BLaER1 treated with 17β-estradiol and CSF1 and Interleukin-3, amounts not matched to agents 10 nM and 100 nM (cell line): Measurements from ENCODE around the gene PPFIA2.
A peak's percentile ranks its signal among the peaks of the same experiment; 100 is the strongest.

ENCODE experiments used
- H3K27ac ChIP-seq, 11 experiments: shearing (Covaris generic); formaldehyde crosslinking; 2 replicates each; pipeline ENCODE4 v1.8.1; 2022
- H3K27me3 ChIP-seq, 11 experiments: shearing (Covaris generic); formaldehyde crosslinking; 2 replicates each; pipeline ENCODE4 v1.8.1; 2022
- H3K36me3 ChIP-seq, 11 experiments: shearing (Covaris generic); formaldehyde crosslinking; 2 replicates each; pipeline ENCODE4 v1.8.1; 2022
- H3K4me1 ChIP-seq, 10 experiments: shearing (Covaris generic); formaldehyde crosslinking; 2 replicates each; pipeline ENCODE4 v1.8.1; 2022
- H3K4me2 ChIP-seq, 11 experiments: shearing (Covaris generic); formaldehyde crosslinking; 2 replicates each; pipeline ENCODE4 v1.8.1; 2022
- H3K4me3 ChIP-seq, 10 experiments: shearing (Covaris generic); formaldehyde crosslinking; 2 replicates each; pipeline ENCODE4 v1.8.1; 2022
- H3K9ac ChIP-seq, 11 experiments: shearing (Covaris generic); formaldehyde crosslinking; 2 replicates each; pipeline ENCODE4 v1.8.1; 2022
- H3K9me3 ChIP-seq, 11 experiments: shearing (Covaris generic); formaldehyde crosslinking; replicated peaks in 1 of 11; 2 replicates each; pipeline ENCODE4 v1.8.1; 2022
- H4K20me1 ChIP-seq, 11 experiments: shearing (Covaris generic); formaldehyde crosslinking; 2 replicates each; pipeline ENCODE4 v1.8.1; 2022
- Cebpa-rat ChIP-seq, 11 experiments: shearing (Covaris generic); IDR thresholded peaks; 2 replicates each; pipeline ENCODE4 v1.8.1; 2022

Gene PPFIA2

GRCh38 chr12:81585787-81586186 lies 173.4 kb downstream of the PPFIA2 start:
- no peaks in the 10 kb centered on the region for H3K4me1 ChIP-seq
- TF ChIP-seq Cebpa-rat (IDR thresholded peaks at IDR 0.05) = no peak
- peaks cover 4 to 12% (median 5%) of the 10 kb centered on the region in 11 experiments; a peak in 20 of 22 replicates for H3K9me3 ChIP-seq
- no peak overlapping the region for H3K4me2 ChIP-seq
- no peaks in the 10 kb centered on the region for H3K27me3 ChIP-seq
- no peak overlapping the region for H3K9ac ChIP-seq
- no peaks in the 10 kb centered on the region for H3K36me3 ChIP-seq
- no peaks in the 10 kb centered on the region for H4K20me1 ChIP-seq
- H3K27ac ChIP-seq = no peak overlapping the region
- no peak overlapping the region for H3K4me3 ChIP-seq

GRCh38 chr12:81573228-81573627 lies 185.9 kb downstream of the PPFIA2 start:
- Histone ChIP-seq H3K27me3 (no peaks in the 10 kb centered on the region), H4K20me1 (no peaks in the 10 kb centered on the region), H3K4me1 (no peaks in the 10 kb centered on the region), H3K4me3 (no peak overlapping the region), H3K9ac (no peak overlapping the region), H3K4me2 (no peak overlapping the region), H3K36me3 (no peaks in the 10 kb centered on the region), H3K27ac (no peak overlapping the region), H3K9me3 (no peaks in the 10 kb centered on the region)
- no peak for TF ChIP-seq Cebpa-rat (IDR thresholded peaks at IDR 0.05)

DNA sequence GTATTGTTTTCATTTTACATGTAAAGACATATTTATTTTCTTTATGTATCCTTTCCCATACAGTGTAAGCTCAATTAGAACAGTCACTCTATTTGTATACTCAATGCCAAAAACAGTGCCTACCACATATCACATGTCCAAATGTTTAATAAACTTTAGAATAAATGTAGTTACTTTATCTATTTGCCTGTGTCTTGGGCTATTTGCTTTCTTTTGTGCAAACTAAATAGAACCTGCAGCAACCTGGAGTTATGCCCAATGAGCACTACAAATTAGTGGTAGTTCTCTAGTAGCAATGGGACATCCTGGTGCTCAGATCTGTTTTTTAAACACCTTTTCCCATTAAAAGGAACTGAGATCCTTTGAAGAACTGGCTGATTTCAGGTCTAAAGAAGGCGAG lies 186.7 kb downstream of the PPFIA2 start:
- no peaks in the 10 kb centered on the region for H3K27me3 ChIP-seq
- H3K27ac ChIP-seq = no peak overlapping the region
- no peaks in the 10 kb centered on the region for H3K4me1 ChIP-seq
- H4K20me1 ChIP-seq = no peaks in the 10 kb centered on the region
- no peak for TF ChIP-seq Cebpa-rat (IDR thresholded peaks at IDR 0.05)
- no peak overlapping the region for H3K4me2 ChIP-seq
- no peaks in the 10 kb centered on the region for H3K36me3 ChIP-seq
- no peak overlapping the region for H3K9ac ChIP-seq
- H3K9me3 ChIP-seq = no peaks in the 10 kb centered on the region
- no peak overlapping the region for H3K4me3 ChIP-seq

DNA sequence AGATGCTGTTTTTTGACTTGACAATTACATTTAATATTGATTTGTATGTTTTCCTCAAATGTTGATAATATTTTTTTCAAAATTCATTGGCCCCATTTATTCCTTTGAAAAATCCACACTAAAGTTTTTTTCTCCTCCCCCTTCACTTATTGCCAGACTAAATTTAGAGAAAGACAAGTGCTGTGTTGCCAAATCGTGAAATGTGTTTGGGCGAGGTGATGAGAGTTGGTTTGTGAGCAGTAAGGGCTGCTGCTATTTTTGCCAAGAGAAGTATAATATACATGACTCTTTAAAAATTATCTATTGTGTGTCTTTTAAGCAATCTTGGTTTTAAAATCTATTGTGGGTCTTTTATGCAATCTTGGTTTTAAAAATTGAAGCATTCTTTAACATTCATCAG lies 188.9 kb downstream of the PPFIA2 start:
- Histone ChIP-seq H3K9me3 (peaks cover 0 to 2% (median 0%) of the 10 kb centered on the region in 11 experiments; a peak in 1 of 22 replicates), H3K36me3 (no peaks in the 10 kb centered on the region)

DNA sequence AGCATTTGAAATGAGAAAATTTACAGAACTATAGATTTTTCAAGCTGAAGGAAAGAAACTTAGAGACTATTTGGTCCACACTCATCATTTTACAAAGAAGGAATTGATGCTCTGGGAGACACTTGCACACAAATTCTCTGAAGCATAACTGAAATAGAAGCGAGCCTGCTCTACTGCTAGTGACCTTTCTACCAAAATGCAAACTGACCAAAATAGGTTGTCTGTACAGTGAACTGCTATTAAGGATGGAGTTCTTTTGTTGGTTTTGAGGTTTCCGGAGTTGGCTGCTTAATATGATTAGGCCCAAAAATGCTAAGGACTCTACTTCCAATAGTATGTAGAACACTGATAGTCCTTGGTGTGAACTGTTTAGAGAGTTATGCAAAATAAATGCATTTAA lies 194.9 kb downstream of the PPFIA2 start:
- H4K20me1 ChIP-seq = no peaks in the 10 kb centered on the region
- no peak for TF ChIP-seq Cebpa-rat (IDR thresholded peaks at IDR 0.05)
- no peaks in the 10 kb centered on the region for H3K4me1 ChIP-seq

More for the DNA sequence above, 188.9 kb downstream of the PPFIA2 start:
- no peaks in the 10 kb centered on the region for H3K27me3 ChIP-seq
- no peak overlapping the region for H3K27ac ChIP-seq
- H3K4me3 ChIP-seq = no peak overlapping the region
- no peaks in the 10 kb centered on the region for H4K20me1 ChIP-seq
- no peak overlapping the region for H3K9ac ChIP-seq
- H3K4me2 ChIP-seq = no peak overlapping the region
- H3K4me1 ChIP-seq = no peaks in the 10 kb centered on the region
- no peak for TF ChIP-seq Cebpa-rat (IDR thresholded peaks at IDR 0.05)

DNA sequence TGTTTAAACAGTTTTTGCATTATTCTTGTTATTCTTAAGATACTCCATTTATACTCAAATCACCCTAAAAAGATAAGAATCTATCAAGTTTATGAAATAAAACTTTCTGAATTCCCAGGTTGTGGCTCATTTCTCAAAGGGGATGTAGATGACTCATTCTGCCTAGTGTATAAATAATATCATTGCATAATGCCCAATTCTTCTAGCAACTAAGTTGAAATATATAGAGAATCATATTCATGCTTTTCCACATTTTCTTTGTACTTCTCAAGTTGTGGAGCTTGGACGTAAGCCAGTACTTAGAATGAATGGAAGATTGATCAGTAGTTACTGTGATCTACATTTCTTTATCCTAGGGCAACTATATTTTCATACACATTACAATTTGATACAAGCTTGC lies 201.1 kb downstream of the PPFIA2 start:
- Histone ChIP-seq H3K4me2 (peak overlapping the region in 2 of 11 experiments; percentile 14 to 18; a peak in 3 of 22 replicates), H3K9me3 (no peaks in the 10 kb centered on the region), H3K9ac (no peak overlapping the region), H3K4me1 (peaks cover 0 to 8% (median 0%) of the 10 kb centered on the region in 10 experiments; a peak in 2 of 20 replicates), H3K4me3 (no peak overlapping the region), H3K27me3 (no peaks in the 10 kb centered on the region), H3K36me3 (no peaks in the 10 kb centered on the region), H4K20me1 (no peaks in the 10 kb centered on the region), H3K27ac (no peak overlapping the region)
- TF ChIP-seq Cebpa-rat (IDR thresholded peaks at IDR 0.05) = no peak

More for the DNA sequence above, 194.9 kb downstream of the PPFIA2 start:
- no peak overlapping the region for H3K4me3 ChIP-seq
- no peak overlapping the region for H3K9ac ChIP-seq
- H3K36me3 ChIP-seq = no peaks in the 10 kb centered on the region
- no peak overlapping the region for H3K4me2 ChIP-seq
- H3K27me3 ChIP-seq = no peaks in the 10 kb centered on the region
- peaks cover 0 to 6% (median 0%) of the 10 kb centered on the region in 11 experiments; a peak in 1 of 22 replicates for H3K9me3 ChIP-seq
- no peak overlapping the region for H3K27ac ChIP-seq

DNA sequence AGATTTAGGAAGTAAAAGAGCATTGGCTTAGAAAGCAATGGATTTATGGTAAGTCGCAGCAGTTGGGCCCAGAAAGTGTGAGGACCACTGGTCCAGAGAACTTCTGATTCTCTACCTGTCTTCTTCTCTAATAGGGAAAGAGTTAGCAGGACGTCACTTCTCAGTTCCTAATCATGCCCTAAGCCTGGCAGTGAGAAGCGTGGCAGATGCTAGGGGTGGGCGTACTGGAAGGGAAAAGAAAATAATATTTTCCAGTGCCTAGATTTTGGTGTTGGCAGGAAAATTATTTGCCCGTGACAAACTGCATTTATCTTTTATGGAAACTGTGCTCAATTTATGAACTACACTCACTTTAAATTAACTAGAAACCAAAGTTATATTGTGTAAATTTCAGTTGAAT lies 212.3 kb downstream of the PPFIA2 start:
- no peak overlapping the region for H3K27ac ChIP-seq
- H3K4me2 ChIP-seq = no peak overlapping the region
- no peak overlapping the region for H3K9ac ChIP-seq
- H4K20me1 ChIP-seq = no peaks in the 10 kb centered on the region
- no peaks in the 10 kb centered on the region for H3K36me3 ChIP-seq
- no peak overlapping the region for H3K4me3 ChIP-seq
- TF ChIP-seq Cebpa-rat (IDR thresholded peaks at IDR 0.05) = no peak
- H3K9me3 ChIP-seq = no peaks in the 10 kb centered on the region
- H3K4me1 ChIP-seq = no peaks in the 10 kb centered on the region
- no peaks in the 10 kb centered on the region for H3K27me3 ChIP-seq

DNA sequence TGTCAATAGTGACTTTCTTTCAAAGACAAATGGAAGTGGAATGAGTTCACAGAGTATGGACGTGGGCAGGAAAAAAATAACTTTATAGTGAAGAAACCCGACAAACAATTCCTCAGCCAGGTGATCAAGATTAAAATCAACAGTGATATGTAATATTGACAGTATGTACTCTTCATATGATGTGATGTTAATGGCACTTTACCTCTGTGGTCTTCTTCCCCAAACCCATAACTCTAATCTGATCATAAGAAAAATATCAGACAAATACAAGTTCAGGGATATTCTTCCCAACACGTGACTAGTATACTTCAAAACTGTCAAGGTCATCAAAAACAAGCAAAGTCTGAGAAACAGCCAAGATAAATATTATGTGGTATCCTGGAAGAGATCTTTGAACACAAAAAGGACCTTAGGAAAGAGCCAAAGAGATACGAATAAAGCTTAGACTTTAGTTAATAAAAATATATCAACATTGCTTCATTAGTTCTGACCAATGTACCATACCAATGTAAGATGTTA lies 215.5 kb downstream of the PPFIA2 start:
- Histone ChIP-seq H4K20me1 (no peaks in the 10 kb centered on the region), H3K4me1 (no peaks in the 10 kb centered on the region), H3K4me3 (no peak overlapping the region), H3K36me3 (no peaks in the 10 kb centered on the region), H3K9ac (no peak overlapping the region), H3K4me2 (no peak overlapping the region), H3K27me3 (no peaks in the 10 kb centered on the region), H3K27ac (no peak overlapping the region), H3K9me3 (no peaks in the 10 kb centered on the region)
- no peak for TF ChIP-seq Cebpa-rat (IDR thresholded peaks at IDR 0.05)

GRCh38 chr12:81542065-81543010 lies 216.8 kb downstream of the PPFIA2 start:
- no peaks in the 10 kb centered on the region for H3K36me3 ChIP-seq
- H3K9ac ChIP-seq = no peak overlapping the region
- H3K4me1 ChIP-seq = no peaks in the 10 kb centered on the region
- no peak for TF ChIP-seq Cebpa-rat (IDR thresholded peaks at IDR 0.05)
- no peaks in the 10 kb centered on the region for H3K9me3 ChIP-seq
- no peaks in the 10 kb centered on the region for H4K20me1 ChIP-seq
- no peak overlapping the region for H3K4me3 ChIP-seq
- H3K4me2 ChIP-seq = no peak overlapping the region; a peak in 1 of 22 replicates
- no peaks in the 10 kb centered on the region for H3K27me3 ChIP-seq
- no peak overlapping the region for H3K27ac ChIP-seq

- Histone ChIP-seq H3K27me3 (no peaks in the 10 kb centered on the region), H3K36me3 (no peaks in the 10 kb centered on the region), H3K9me3 (no peaks in the 10 kb centered on the region), H4K20me1 (no peaks in the 10 kb centered on the region), H3K9ac (no peak overlapping the region), H3K4me3 (no peak overlapping the region), H3K4me2 (no peak overlapping the region), H3K27ac (no peak overlapping the region), H3K4me1 (no peaks in the 10 kb centered on the region)
- TF ChIP-seq Cebpa-rat (IDR thresholded peaks at IDR 0.05) = no peak
Observed at GRCh38 chr12:81541121-81541520, 218.0 kb downstream of the PPFIA2 start.
